ENCODE measurements around the gene EVI5L.

DNA sequence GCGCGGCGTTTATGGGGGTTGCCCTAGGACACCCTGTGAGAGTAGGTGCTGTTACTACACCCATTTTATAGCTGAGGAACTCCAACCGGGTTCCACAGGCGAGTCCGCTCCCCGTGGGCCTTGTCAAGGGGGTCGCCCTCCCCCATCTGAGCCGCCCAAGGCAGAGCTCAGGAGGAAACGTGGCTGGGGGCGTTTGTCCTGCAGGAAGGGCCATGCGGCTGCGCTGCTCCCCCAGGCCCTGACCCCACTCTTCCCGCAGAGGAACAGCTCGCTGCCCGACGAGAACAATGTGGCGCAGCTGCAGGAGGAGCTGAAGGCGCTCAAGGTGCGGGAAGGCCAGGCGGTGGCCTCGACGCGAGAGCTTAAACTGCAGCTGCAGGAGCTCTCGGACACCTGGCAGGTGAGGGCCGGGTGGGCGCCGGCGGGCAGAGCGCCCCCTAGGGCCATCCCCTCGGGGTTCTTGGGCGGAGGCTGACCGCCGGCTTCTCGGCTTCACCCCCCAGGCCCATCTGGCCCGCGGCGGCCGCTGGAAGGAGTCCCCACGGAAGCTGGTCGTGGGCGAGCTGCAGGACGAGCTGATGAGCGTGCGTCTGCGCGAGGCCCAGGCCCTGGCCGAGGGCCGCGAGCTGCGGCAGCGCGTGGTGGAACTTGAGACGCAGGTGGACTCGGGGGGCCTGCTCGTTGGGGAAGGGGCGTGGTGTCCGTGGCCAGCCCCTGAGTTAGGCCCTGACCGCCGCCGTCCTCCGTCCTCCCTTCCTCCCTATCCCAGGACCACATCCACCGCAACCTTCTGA lies 31.8 kb downstream of the EVI5L start:
- peak; percentile 28; the same call in 1 of the 2 replicates for TF ChIP-seq CTCF (conservative IDR thresholded peaks at IDR 0.05; ENCODE audit: low read depth, low read length)
- no peak for TF ChIP-seq EZH2 (IDR thresholded peaks at IDR 0.05; ENCODE audit: low read length, unreplicated experiment)
